ENCODE measurements around the gene PARD3.
A peak's percentile ranks its signal among the peaks of the same experiment; 100 is the strongest.

The PARD3 gene

DNA sequence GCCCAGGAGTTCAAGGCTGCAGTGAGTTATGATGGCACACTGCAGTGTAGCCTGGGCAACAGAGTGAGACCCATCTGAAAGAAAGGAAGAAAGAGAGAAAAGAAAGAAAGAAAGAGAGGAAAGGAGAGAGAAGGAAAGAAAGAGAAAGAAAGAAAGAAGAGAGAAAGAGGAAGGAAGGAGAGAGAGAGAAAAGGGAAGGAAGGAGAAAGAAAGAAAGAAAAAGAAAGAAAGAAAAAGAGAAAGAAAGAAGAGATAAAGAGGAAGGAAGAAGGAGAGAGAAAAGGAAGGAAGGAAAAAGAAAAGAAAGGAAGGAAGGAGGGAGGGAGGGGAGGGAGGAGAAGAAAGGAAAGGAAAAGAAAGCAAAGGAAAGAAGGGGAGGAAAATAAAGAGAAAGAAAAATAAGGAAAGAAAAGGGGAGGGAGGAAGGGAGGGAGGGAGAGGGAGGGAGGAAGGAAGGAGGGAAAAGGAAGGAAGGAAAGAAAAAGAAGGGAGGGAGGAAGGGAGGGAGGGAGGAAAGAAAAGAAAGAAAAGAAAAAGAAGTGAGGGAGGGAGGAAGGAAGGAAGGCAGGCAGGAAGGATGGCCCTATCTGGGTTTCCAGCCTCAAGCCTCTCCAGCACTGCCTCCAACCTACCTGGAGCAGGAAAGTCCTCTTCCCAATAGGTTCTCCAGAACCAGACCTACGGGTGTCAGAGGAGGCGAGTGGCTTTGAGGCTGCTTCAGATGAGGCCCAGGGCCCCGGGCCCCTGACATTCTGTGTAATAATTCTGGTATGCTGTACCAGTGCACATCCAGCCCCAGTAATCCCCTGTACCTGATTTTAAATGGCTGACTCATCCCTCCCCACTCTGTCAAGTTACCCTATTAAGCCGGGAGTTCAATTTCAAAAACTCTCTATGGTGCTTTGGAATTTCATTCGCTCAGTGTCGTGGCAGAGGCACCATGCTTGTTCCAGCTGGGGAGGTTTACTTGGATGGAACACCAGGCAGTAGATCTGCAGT lies 6.8 kb upstream of the PARD3 start:
- DNase-seq, result no peak

DNA sequence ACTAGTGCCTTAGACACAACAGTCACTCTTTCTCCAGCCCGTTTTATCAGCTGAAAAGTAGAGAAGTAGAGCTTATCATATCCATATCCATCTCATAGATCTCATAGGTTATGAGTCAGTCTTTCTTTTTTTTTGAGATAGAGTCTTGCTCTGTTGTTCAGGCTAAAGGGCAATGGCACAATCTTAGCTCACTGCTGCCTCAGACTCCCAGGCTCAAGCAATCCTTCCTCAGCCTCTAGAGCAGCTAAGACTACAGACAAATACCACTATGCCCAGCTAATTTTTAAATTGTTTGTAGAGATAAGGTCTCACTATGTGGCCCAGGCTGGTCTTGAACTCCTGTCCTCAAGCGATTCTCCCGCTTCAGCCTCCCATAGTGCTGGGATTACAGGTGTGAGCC lies 2.5 kb upstream of the PARD3 start:
- no peak for DNase-seq

DNA sequence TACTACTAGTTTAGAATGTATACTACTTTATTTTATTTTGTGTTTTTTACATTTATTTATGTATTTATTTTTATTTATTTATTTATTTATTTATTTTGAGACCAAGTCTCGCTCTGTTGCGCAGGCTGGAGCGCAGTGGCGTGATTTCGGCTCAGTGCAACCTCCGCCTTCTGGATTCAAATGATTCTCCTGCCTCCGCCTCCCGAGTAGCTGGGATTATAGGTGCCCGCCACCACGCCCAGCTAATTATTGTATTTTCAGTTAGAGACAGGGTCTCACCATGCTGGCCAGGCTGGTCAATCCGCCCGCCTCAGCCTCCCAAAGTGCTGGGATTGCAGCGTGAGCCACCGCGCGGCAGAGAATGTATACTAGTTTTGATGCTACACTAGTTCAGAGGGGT lies 2.0 kb upstream of the PARD3 start:
- no peak for DNase-seq

DNA sequence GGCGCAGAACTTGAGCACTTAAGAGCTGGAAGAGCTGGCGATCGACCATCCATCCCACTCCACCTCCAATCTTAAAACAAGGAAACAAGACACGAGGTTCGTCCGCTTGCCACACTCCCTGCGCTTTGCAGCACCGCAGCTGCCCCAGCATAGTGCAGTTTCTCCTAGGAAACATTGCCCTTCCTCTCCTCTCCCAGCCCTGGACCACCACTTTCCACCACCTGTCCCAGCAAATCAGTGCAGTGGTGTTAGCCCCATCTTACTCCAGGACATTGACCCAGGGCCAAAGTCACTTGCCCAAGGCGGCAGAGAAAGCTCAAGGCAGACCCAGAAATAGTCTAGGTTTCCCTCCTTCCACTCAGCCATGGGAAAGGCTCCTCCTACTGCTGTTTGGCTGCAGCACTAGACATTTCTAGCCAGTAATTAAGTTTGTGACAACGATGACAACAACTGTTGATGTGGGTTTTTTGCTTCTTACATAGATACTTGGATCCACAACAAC lies 1.5 kb upstream of the PARD3 start:
- DNase-seq, result no peak

DNA sequence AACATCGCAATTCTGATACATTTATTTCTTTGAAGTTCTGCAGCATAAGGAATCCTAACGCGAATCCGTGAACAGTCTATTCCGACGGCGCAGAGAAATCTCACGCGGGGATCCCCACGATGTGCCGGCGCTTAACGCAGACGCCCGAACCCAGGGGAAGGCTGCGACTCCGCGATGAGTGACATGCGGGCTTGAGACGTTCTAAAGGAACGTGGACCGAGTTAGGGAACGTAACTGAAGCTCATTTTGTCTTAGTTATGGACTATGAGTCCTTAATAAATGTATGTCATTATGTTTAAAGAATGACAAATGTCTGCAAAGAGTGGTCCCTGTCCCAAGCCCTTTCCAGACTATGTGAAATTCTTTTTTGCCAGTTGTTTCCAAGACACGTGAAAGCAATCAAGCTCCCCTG lies 995 bp upstream of the PARD3 start:
- DNase-seq, result no peak

DNA sequence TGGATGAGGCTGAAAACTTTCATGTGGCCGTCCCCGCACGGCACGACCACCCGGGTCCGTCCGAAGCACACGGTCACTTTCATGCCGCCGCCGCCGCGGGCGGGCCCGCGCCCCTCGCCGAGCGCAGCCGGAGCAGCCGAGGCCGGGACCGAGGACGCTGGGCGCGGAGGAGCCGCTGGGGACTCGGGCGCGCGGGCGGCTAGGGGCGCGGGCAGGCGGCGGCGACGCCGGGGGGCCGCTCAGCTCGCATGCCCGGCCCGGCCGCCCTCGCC lies 247 bp downstream of the PARD3 start:
- DNase-seq, result no peak

DNA sequence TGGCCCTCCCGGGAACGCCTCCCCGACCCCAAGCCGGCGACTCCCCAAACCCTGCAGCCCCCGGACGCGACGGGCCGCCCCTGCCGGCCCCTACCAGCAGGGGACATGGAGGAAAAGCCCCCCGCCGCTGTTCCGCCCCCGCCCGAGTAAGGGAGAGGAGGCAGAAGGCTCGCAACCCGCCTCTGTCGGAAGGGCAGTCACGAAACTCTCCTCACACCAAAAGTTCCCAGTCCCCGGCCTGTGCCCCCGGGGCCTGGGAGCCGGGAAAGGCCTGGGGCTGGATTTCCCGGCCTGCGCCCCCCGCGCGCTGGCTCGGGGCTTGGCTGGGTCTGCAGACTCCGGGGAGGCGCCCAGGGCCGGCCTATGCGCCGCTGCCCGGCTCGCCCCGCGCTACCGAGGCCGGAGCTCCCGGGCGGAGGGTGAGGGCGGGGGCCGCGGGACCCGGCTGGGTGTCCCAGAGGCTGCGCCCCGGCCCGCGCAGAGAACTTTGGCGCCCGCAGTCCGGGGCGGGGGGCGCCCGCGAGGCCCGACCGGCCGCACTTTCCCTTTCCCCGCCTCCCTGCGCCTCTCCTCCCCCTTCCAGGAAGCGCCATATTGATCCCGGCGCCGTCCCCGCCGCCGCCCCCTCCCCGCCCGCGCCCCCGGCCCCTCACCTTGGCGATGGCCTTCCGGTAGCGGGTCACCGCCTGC lies 728 bp downstream of the PARD3 start:
- no peak for DNase-seq

DNA sequence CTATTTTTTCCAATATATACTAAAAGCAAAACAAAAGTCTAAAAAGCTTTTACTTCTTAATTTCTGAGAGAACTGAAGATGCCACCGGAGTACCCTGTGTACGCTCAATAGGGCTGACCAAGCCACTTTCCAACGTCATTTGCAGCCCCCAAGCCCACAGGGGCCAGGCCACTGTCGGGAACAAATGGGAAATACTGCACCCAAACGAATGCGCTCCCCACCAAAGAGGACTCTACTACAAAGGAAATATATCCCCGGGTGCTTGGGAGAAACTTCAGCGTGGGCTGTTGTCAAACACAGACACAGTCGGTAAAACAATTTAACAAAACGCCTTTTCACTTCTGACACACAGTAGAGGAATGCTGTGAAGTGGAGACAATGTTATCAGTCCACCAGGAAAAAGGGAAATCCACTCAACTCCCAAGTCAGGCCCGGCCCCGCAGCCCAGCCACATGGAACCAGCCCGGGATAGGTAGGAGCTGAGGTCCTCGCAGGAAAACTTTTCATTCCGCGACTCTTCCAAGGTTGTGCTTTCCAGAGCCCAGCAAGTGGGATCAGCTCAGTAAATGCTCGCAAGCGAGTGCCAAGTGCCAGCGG lies 1.4 kb downstream of the PARD3 start:
- DNase-seq, result no peak

DNA sequence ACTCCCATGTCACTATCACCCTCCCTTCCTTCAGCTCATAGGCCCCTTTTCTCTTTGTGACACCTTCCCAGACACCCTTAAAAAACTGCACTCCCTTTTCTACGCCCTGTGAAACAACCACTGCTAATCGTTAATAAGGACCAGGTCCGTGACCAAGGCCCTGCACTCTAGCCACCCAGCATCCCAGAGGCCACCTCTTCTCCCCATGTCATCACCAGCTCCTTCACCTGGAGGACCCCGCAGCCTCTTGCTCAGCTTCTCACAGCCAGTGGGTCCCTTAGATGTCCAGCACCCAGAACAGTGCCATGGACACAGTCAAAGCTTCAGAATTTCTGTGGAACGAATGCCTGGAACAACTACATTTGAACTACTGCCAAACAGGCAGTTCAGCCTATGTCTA lies 2.3 kb downstream of the PARD3 start:
- no peak for DNase-seq

DNA sequence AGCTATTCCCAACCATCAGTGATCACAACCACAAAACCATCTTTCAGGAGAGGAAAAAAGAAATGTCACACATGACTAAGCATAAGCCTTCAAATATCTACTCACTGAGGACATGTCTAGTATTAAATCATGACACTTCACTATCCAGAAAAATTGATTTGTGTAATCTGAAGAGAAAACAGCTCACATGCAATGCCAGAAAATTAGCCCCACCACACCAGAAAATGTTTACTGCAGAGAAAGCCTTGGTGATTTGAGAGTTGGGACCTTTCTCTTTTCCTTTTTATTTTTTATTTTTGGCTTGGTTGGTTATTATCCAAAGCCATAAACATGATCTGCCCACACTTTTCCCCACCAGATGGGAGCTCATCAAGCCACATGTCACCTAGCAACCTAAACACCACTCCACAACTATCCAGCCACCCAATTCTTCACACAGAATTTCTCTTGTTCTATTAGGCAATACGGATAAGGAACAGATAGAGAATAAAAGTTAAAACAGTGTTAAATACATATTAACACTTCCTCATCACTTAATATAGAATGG lies 3.1 kb downstream of the PARD3 start:
- DNase-seq, result no peak

DNA sequence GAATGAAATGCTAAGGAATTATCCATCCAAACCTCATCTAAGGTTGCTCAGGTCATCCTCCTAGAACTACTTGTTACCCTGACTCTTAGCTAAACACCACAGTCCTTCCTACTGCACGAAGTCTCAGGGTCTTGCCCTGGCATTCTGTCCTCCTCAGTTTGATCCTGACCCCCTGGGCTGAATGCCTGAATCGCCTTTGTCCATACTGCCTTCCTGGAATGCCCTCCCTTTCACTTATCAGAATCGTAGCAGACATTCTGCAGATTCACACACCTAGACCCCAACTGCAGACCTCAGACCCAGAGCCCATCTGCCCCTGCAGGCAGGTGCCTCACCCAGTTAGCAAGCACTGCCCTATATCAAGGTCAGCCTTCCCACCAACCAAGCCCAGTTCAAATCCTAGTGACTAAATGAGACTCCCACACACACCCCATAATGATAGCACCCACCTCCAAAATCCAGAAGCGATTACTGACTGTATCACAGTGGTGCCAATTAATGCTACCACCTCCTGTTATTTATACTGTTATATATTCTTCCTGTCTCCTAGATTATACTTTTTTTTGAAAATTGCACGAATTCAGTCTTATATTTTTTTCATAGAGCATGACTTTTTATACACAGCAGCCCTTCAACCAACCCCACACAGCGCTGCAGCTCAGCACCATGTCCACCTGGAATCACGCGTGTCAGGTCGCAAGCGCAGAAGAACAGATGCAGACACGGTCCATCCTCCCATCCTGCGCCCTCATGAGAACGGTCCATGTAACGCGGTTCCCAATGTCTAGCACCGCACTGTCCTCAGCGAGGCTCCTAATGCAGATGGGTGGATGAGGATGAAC lies 3.7 kb downstream of the PARD3 start:
- no peak for DNase-seq

DNA sequence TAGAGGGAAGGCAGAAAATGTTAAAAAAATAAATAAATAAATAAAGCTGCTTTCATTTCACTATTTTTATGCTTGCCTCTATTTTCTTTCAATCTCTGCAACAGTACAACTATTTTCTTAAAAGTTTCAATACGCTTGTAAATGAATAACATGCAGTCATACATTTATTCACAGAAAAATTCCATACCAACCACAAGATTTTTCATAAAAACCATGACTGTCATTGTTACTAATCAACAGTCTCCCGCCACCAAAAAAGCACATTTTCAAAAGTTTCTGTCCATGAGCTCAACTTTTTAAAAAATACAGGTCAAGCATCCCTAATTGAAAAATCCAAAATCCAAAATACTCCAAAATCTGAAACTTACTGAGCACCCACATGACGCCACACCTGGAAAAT lies 5.3 kb downstream of the PARD3 start:
- no peak for DNase-seq

DNA sequence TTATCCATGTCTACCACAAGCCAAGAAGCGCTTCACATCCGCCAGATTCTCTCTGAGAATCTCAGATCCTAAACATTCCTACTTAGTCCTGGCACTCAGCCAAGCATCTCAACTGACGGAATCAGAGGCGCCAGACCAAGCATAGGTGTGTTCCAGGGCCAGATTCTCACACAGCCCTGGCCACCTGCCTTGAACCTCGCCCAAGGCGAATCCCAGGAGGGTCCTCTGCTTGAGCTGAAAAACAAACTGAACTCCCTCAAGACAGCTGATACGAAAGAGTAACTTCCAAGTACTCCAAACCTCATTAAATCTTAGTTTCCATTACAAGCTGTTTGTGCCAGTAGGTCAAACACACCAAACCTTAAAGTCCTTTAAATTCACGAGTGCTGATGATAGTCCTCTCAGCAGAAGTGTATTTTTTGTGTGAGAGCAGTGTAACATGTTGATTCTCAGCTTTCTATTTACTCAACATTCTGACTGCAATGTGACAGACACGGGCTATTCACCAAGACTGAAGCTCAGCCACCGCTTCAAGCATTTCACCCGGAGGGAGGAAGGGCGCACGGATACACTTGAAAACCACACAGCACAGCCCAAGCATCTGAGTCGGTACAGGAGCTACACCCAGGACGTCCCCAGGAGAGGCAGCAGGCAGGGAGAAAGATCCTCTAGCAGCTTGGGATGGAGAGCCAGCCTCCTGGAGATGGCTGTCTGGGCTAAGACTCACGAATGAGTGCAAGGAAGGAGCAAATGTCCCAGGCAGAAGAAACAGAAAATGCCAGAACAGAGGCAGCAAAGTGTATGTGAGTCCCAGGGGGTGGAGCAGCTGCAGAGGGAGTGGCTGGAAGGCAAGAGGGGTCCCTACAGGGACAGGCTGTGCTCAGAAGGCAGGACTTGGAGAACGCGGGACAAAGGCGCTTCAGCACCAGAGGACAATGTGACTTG lies 6.0 kb downstream of the PARD3 start:
- no peak for DNase-seq

DNA sequence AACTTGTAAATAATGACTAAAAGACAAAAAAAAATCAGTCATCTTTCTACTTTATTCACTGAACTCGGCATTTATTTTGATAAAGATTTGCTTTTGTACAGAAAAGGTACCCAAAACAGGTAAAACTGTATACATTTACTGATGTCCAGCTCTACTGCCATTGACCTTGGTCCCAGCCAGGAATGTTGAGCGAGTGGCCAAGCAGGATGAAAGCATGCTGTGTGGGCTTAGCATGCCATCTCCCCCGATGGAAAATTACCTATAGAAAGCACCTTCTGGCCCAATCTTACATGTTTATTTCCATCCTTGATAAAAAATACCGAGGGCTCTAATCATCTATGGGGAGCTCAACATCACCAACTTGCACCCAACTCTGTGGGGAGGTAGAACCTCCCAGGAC lies 6.8 kb downstream of the PARD3 start:
- DNase-seq, result no peak

DNA sequence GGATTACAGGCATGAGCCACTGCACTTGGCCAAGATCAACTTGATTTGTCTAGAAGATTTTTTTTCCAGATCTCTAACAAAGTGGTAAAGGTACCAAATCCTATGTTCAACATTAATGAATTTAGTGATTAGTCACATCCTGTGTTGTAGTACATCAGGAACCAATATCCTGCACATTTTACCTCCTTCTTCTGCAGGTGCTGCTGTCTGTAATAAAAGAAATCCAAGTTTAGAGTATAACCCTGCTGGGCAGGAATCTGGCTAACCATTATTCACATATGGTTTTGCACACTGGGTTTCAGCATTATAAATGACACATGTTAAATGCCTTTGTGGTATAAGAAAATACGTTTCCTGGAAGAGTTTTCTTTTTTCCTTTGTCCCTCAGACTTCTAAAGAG lies 10.8 kb downstream of the PARD3 start:
- DNase-seq, result no peak

DNA sequence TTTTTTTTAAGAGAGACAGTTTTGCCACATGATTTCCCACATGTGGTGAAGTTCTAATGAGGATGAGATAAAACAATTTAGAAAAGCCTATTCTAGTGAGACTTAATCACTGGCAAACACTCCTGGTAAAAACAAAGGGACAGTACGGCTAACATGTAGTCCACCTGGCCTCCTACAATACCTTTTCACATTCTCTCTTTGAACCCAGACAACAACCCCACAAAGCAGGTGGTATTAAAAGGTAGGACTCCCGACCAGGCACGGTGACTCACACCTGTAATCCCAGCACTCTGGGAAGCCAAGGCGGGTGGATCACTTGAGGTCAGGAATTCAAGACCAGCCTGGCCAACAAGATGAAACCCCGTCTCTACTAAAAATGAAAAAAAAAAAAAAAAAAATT lies 12.4 kb downstream of the PARD3 start:
- peak in 1 of 2 experiments; percentile 22 for DNase-seq

DNA sequence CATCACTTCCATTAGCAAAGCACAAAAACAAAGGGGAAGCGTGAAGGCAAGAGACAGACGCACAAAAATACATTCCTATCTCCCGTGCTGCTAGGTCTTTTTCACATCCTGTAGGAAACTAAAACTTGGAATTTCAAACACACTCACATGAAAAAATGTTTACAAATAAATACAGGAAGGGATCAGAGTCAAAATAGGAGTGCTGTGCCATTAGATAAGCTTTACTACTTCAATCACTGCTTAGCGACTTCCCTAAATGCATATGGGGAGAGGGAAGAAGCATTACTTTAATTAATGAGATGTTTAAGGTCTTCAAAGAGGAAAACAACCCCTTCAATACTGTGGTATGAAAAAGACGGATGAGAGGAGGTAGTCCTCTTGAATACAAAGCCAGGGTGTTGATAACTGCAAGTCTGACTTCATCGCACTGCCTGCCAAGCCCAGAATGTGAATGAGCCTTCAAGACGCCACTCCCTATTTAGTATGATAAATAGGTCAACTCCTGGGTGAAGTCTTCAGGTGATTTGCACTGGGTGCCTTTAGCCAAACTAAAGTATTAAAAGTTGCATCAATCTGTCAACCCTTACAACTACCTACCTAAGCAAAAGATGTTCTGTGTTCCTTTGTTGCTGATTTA lies 13.9 kb downstream of the PARD3 start:
- no peak for DNase-seq

DNA sequence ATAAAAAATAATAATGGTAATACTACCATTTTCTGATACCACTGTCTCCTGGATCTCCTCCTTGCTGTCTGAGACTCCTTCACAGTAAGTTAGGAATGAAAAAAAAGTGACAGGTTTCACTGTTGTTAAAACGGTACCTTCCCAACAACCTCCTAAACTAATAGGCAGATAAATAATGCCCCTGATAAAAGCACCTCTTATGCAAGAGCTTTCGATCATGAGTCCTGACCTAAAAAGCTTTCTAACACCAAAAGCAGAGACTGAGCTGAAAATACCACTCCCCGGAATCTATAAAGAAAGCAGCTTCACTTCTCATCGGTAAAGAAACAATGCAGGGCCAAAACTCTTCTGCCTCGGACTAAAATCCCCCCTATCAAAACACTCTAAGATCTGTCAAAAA lies 14.5 kb downstream of the PARD3 start:
- no peak for DNase-seq

DNA sequence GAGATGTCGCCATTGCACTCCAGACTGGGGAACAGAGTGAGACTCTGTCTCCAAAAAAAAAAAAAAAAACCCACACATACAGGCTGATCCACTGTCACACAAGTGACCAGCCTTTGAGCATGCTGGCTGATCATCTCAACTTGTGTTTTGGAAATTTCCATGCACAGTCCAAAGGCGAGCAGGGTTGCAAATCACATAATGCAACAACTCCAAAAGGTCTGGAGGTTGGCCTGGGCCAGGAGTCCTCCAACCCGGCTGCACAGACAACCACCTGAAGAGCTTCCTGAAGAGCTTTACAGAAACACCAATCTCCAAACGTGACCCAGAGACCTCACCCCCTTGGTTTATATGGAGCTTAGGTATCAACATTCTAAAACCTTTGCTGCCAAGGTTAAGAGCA lies 16.4 kb downstream of the PARD3 start:
- DNase-seq, result no peak

DNA sequence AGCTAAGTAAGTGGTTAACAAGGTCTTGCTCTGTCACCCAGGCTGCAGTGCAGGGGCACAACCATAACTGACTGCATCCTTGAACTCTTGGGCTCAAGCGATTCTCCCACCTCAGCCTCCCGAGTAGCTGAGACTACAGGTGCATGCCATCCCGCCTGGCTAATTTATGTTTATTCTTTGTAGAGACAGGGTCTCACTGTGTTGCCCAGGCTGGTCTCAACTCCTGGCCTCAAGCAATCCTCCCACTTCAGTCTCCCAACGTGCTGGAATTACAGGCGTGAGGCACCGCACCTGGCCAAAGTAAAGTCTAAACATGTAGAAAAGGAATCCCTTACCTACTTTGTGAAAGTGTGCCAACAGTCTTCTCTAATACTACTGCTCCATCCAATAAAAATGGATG lies 17.9 kb downstream of the PARD3 start:
- no peak for DNase-seq

DNA sequence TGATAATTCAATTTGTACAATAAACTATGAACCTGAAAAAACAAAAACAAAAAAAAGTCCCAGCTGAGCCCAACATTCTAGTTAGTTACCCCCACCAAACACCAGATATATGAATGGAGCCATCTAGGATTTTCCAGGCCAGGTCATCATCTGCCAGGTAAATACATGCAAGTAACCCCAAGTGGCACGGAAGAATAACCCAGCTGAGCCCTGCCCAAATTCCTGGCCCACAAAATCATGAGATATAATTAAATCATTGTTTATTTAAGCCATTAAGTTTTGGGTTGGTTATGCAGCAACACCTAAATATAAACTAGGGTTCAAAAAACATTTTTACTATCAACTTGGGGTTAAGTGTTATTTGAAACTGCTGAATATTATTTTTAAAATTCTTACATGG lies 19.0 kb downstream of the PARD3 start:
- DNase-seq, result no peak
